Measurements from ENCODE around the gene TFEC.

- TF ChIP-seq, protein P1, sequence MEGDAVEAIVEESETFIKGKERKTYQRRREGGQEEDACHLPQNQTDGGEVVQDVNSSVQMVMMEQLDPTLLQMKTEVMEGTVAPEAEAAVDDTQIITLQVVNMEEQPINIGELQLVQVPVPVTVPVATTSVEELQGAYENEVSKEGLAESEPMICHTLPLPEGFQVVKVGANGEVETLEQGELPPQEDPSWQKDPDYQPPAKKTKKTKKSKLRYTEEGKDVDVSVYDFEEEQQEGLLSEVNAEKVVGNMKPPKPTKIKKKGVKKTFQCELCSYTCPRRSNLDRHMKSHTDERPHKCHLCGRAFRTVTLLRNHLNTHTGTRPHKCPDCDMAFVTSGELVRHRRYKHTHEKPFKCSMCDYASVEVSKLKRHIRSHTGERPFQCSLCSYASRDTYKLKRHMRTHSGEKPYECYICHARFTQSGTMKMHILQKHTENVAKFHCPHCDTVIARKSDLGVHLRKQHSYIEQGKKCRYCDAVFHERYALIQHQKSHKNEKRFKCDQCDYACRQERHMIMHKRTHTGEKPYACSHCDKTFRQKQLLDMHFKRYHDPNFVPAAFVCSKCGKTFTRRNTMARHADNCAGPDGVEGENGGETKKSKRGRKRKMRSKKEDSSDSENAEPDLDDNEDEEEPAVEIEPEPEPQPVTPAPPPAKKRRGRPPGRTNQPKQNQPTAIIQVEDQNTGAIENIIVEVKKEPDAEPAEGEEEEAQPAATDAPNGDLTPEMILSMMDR (IDR thresholded peaks at IDR 0.05; ENCODE audit: extremely low read depth in 1 of 2, insufficient read depth in 1 of 2, low read depth in 1 of 2, low read length in 2 of 2), result no peak
- TF ChIP-seq POLR2AphosphoS5 (IDR thresholded peaks at IDR 0.05; ENCODE audit: insufficient read depth, low read depth, low read length), result no peak
- TF ChIP-seq EZH2 (IDR thresholded peaks at IDR 0.05; ENCODE audit: borderline replicate concordance, low read depth, low read length, severe bottlenecking), result no peak
- TF ChIP-seq POLR2A (IDR thresholded peaks at IDR 0.05; ENCODE audit: low read depth, low read length), result no peak
- TF ChIP-seq, protein P2, sequence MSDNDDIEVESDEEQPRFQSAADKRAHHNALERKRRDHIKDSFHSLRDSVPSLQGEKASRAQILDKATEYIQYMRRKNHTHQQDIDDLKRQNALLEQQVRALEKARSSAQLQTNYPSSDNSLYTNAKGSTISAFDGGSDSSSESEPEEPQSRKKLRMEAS (IDR thresholded peaks at IDR 0.05; ENCODE audit: insufficient read depth, insufficient read length), result no peak
These were observed 62.0 kb downstream of the TFEC start for GRCh38 chr7:115968596-115968995.
